Amniotic epithelial cell (primary cell): ENCODE results near the gene OAS2.

ENCODE experiments used
- DNase-seq: peaks from one replicate; pipeline ENCODE4 v3.0.0-alpha.2; 2010; ENCODE audit warnings: low read depth

OAS2 gene

GRCh38 chr12:113019025-113019424 lies 40.7 kb downstream of the OAS2 start:
- DNase-seq: no peak

- no peak for DNase-seq
These were observed 43.2 kb downstream of the OAS2 start for GRCh38 chr12:113021500-113021899.

- DNase-seq: no peak
These were observed 44.4 kb downstream of the OAS2 start for GRCh38 chr12:113022563-113023297.

GRCh38 chr12:113027726-113028125 lies 49.4 kb downstream of the OAS2 start:
- no peak for DNase-seq

- peak; percentile 52 for DNase-seq
These were observed 52.7 kb downstream of the OAS2 start for GRCh38 chr12:113030875-113031525.

- no peak for DNase-seq
These were observed 61.7 kb downstream of the OAS2 start for GRCh38 chr12:113039911-113040445.

- peak; percentile 96 for DNase-seq
These were observed 62.4 kb downstream of the OAS2 start for GRCh38 chr12:113040722-113041171.

GRCh38 chr12:113041560-113041959 lies 63.2 kb downstream of the OAS2 start:
- DNase-seq: no peak

- no peak for DNase-seq
These were observed 64.9 kb downstream of the OAS2 start for GRCh38 chr12:113043240-113043639.

GRCh38 chr12:113044516-113044915 lies 66.2 kb downstream of the OAS2 start:
- DNase-seq: no peak

- peak; percentile 40 for DNase-seq
These were observed 70.4 kb downstream of the OAS2 start for GRCh38 chr12:113048716-113049127.

- DNase-seq: peak; percentile 25
These were observed 71.8 kb downstream of the OAS2 start for GRCh38 chr12:113049976-113050742.

GRCh38 chr12:113050795-113051194 lies 72.5 kb downstream of the OAS2 start:
- no peak for DNase-seq

GRCh38 chr12:113051759-113052158 lies 73.4 kb downstream of the OAS2 start:
- no peak for DNase-seq

GRCh38 chr12:113052326-113052725 lies 74.0 kb downstream of the OAS2 start:
- no peak for DNase-seq

- no peak for DNase-seq
These were observed 76.7 kb downstream of the OAS2 start for GRCh38 chr12:113054948-113055486.

GRCh38 chr12:113055594-113056380 lies 77.5 kb downstream of the OAS2 start:
- DNase-seq: no peak

- no peak for DNase-seq
These were observed 78.0 kb downstream of the OAS2 start for GRCh38 chr12:113056381-113056630.

- DNase-seq: no peak
These were observed 78.5 kb downstream of the OAS2 start, which contains the start of gene DTX1 for GRCh38 chr12:113056631-113057488. Gene DTX1, plus strand, starts transcription at chr12:113056730. Its CDS starts 1,463 bp downstream, at chr12:113058193.
